HG03280 (cell line): ENCODE data around the gene NES.

Experiments
- ATAC-seq: cut with Tn5 transposase; IDR thresholded peaks from one replicate; pipeline ENCODE4 v1.9.1; 2021; ENCODE audit warnings: mild to moderate bottlenecking, moderate library complexity; ENCODE audit not compliant: unreplicated experiment

The NES gene

GRCh38 chr1:156626079-156626438 lies 51.1 kb downstream of the NES start:
- ATAC-seq, result no peak

DNA sequence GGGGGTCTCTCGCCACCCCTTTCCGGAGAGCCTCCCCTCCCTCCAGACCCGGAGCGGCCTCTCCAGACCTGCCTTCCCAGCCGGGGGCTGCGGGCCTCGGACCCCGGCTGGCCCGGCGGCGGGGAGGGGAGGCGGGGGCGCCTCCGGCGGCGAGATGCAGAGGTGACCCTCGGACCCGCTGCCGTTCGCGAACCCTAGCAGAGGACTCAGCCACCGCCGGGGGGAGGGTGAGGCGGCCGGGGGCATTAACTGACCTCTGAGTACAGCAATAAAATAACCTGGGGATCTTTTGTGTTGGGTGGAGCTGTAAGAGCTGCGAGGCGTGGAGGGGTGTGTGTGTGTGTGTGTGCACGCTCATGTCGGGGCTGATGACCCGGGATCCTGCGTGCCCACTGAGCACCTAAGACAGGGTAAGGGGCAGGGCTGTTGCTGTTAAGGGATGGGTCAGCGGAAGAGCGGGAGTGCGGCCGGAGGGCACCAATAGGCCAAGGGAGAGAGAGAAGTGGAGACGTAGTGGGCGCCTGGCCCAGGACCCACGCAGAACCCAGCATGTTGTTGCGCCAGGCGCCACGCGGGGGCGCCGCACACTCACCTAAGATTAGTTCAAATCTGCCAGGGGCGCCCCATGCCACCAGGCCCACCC lies 51.6 kb downstream of the NES start:
- ATAC-seq, result no peak

DNA sequence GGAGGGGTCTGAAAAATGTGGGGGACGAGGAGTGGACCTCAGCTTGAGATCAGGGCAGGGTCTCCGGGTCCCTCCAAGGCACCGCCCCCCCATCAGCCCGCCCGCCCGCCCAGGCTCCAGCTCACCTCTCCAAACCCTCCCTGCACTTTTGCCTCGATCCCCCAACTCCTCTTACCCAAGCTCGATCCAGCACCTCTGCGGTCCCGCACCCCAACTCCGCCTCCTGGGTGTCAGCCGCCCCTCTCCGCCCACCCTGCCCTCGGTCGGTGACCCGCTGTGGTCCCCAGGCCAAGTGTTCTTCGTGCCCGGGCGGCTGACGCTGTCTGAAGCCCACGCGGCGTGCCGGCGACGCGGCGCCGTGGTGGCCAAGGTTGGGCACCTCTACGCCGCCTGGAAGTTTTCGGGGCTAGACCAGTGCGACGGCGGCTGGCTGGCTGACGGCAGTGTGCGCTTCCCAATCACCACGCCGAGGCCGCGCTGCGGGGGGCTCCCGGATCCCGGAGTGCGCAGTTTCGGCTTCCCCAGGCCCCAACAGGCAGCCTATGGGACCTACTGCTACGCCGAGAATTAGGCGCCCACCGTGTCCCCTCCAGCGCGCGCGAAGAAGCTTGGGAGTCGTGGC lies 52.3 kb downstream of the NES start:
- no peak for ATAC-seq

- no peak for ATAC-seq
These were observed 53.0 kb downstream of the NES start for GRCh38 chr1:156623946-156624813.

DNA sequence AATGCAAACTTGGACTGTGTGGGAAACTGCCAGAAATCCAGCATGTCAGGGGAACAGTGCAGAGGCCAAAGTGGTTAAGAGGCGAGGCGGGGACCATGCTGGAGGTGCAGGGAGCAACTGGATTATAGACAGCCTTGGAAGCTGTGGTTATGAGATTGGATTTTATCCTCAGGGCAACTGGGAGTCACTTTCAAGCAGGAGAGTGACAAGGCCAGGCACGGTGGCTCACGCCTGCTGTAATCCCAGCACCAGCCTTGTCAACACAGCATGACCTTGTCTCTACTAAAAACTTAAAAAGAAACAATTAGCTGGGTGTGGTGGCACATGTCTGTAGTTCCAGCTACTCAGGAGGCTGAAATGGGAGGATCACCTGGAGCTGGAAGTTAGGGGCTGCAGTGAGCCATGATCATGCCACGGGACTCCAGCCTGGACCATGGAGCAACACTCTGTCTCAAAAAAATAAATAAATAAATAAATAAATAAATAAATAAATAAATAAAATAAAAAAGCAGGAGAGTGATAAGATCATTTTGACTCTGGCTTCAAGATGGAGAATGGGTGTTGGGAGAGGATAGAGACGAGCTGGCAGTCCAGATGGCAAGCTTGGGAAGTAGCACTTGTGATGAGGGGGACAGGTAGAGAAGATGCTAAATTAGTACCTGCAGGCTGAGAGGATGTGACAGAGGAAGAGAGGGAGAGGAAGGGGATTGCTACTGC lies 54.5 kb downstream of the NES start:
- ATAC-seq, result no peak

- ATAC-seq, result no peak
These were observed 57.6 kb downstream of the NES start for GRCh38 chr1:156619582-156619955.

- no peak for ATAC-seq
These were observed 58.2 kb downstream of the NES start, which contains the start of gene HAPLN2 for GRCh38 chr1:156618853-156619581. Gene HAPLN2, plus strand, starts transcription at chr1:156619415. Its CDS starts 4,076 bp downstream, at chr1:156623491.
